ENCODE measurements around the gene SPACA6.

GRCh38 chr19:51737389-51737788 lies 44.3 kb downstream of the SPACA6 start:
- TF ChIP-seq TCF7 (CRISPR knock-in tag; IDR thresholded peaks at IDR 0.05; ENCODE audit: low read depth) (no peak), CTCF (IDR thresholded peaks at IDR 0.05) (no peak), E2F5 (CRISPR knock-in tag; IDR thresholded peaks at IDR 0.05) (no peak), USF1 (CRISPR knock-in tag; IDR thresholded peaks at IDR 0.05) (no peak), ZNF219 (CRISPR knock-in tag; IDR thresholded peaks at IDR 0.05; ENCODE audit: borderline replicate concordance) (no peak), TP53 (CRISPR knock-in tag; IDR thresholded peaks at IDR 0.05) (no peak), NR3C1 (CRISPR knock-in tag; conservative IDR thresholded peaks at IDR 0.05; ENCODE audit: low read depth) (no peak), NR2C2 (CRISPR knock-in tag; IDR thresholded peaks at IDR 0.05) (no peak)

Measured in WTC11 (cell line).